ENCODE measurements around the gene LARGE2.
A peak's percentile ranks its signal among the peaks of the same experiment; 100 is the strongest.

The LARGE2 gene

DNA sequence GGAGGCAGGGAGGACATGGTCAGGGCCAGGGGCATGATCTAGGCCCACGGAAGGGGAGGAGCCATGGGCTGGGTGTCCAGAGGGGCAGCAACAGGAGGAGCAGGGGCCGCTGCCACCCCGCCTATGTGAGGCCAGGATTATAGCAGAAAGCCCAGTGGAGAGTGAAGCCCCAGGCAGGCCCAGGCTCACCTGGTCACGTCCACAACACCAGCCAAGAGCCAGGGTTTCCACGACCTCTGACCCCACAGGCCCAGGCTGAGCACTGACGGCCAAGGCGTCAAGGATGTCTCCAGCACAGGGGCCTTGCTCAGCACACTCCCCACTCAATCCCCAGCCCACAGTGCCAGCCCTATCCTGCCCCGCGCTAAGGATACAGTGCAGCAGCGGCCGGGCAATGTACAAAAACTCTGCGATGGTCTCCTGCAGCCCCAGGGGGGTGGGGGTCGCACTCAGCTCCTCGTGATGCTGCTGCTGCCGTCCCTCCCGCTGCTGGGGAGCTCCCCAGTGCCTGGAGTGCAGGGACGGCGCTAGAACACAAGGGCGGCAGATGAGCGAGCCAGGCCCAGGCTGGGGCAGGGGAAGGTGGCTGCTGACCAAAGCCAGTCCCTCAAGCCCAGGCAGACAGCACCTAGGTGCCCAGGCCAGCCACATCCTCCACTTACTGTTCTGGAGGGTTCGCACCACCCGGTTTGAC, 8.4 kb upstream of the LARGE2 start:
- Histone ChIP-seq H3K9me3 (ENCODE audit: low read length) (no peaks in the 10 kb centered on the region), H3K36me3 (ENCODE audit: insufficient read depth, low read length) (peaks cover 38% of the 10 kb centered on the region)

DNA sequence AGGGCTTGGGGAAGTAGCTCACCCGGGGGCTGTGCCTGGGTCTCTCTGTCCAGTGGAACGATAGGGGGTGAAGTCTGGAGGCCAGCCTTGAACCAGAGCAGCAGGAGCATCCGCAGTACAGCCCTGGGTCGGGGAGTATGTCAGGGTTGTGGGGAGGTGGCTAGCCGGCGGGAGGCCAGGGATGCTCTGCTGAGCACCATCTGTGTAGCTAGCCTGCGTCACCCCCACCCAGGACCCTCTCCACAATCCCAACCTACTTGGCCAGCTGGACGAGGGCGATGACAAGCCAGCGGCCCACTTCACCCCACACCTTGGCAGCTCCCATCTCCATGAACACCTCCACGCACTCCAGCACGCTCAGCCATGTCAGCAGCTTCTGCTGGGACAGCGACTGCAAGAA, 7.0 kb upstream of the LARGE2 start:
- Histone ChIP-seq H2AFZ (ENCODE audit: low read depth, low read length) (no peak overlapping the region), H3K4me3 (ENCODE audit: low read length) (no peak overlapping the region), H3K27me3 (ENCODE audit: insufficient read depth, low read length) (peaks cover 4% of the 10 kb centered on the region)

More for the DNA sequence above, 8.4 kb upstream of the LARGE2 start:
- Histone ChIP-seq H3K27me3 (ENCODE audit: insufficient read depth, low read length) (no peaks in the 10 kb centered on the region), H2AFZ (ENCODE audit: low read depth, low read length) (no peak overlapping the region), H3K4me1 (ENCODE audit: insufficient read depth, low read length) (peaks cover 10% of the 10 kb centered on the region), H3K4me3 (ENCODE audit: low read length) (no peak overlapping the region)

DNA sequence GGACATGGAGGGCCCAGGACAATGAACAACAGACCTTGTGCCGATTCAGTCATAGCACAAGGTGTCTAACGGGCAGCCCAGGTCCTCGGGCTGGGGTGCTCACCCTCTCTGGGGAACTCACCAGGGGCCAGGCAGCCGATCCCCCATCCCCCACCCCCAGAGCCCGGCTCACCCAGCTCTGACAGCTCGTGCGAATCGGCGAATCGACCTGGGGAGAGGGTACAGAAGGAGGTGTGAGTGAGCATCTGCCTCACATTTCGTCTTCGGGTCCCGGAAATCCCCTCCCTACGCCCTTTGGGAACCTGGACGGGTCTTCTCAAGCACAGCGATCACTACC, 5.2 kb upstream of the LARGE2 start:
- Histone ChIP-seq H3K9me3 (ENCODE audit: low read length) (no peaks in the 10 kb centered on the region), H3K4me1 (ENCODE audit: insufficient read depth, low read length) (peaks cover 18% of the 10 kb centered on the region), H3K36me3 (ENCODE audit: insufficient read depth, low read length) (peaks cover 22% of the 10 kb centered on the region), H3K4me3 (ENCODE audit: low read length) (peak overlapping the region; percentile 99), H2AFZ (ENCODE audit: low read depth, low read length) (peak overlapping the region; percentile 80), H3K27me3 (ENCODE audit: insufficient read depth, low read length) (peaks cover 22% of the 10 kb centered on the region)

More for the DNA sequence above, 7.0 kb upstream of the LARGE2 start:
- Histone ChIP-seq H3K9me3 (ENCODE audit: low read length) (no peaks in the 10 kb centered on the region), H3K36me3 (ENCODE audit: insufficient read depth, low read length) (peaks cover 29% of the 10 kb centered on the region), H3K4me1 (ENCODE audit: insufficient read depth, low read length) (peaks cover 10% of the 10 kb centered on the region)

DNA sequence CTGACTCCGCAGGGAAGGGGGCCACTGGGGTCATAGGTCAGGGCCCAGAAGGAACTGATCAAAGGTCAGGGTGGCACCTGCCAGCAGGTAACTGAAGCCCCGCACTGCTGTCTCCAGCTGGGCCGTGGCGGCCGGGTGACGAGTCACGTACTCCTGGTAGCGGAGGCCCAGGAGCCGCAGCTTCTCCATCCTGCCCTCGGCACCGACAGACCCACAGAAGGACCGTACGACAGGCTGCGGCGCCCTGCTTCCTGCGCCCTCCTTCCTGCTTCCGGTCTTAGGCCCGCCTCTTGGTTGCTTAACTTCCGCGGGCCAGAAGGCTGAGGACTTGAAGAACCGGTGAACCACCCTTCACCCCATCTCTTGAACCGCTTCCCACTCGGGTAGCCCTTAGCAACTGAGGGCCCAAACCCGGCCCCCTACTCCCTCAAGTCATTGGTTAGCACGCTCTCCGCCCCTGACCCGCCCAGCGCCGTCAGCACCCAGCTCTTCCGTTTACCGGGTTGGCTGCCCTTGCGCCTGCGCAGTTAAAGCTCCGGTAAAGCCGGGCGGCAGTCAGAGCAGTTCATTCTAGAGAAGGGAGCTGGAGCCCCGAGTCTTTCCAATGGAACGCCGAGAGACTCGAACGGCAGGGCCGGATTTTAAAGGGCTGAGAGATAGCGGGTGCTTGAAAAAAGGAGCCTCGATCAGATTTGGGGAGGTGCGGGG, 4.7 kb upstream of the LARGE2 start, which contains the start of gene PEX16:
TSS of gene PEX16 (minus strand) at position 255 of the 708 bp plus-strand sequence. CDS start at position 189, 66 bp downstream.
- Histone ChIP-seq H2AFZ (ENCODE audit: low read depth, low read length) (peak within 1 kb of the TSS; percentile 80), H3K27me3 (ENCODE audit: insufficient read depth, low read length) (peaks cover 27% of the 10 kb centered on the region), H3K4me1 (ENCODE audit: insufficient read depth, low read length) (peaks cover 19% of the 10 kb centered on the region), H3K9me3 (ENCODE audit: low read length) (no peaks in the 10 kb centered on the region), H3K36me3 (ENCODE audit: insufficient read depth, low read length) (peaks cover 22% of the 10 kb centered on the region), H3K4me3 (ENCODE audit: low read length) (peak within 1 kb of the TSS; percentile 99)

DNA sequence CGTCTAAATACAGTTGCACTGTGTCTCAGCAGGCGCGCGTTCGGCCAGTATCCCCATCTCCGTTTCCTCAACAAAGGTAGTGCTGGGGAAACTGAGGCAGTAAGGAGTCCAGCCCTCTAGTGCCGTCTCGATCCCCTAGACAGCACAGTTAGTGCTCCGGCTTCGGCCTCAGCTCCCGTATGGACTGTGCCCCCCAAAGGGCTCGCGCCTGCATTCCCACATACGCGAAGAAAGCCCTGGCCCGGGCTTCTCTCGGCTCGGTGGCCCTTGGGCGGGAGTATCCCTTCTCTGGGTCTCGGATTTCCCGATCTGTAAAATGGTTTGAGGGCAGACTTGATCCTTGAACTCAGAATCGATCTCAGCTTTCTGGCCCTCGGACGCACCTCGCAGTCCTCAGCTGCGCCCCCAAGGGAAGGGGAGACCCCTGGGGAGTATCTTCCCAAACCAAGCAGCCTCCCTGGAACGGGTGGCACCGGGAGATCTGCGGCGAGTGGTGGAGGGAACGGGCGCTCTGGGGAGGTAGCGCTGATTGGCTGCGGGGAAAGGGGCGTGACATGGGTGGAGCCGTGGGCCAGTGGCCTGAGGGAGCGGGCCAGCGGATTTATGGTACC, 4.0 kb upstream of the LARGE2 start:
- Histone ChIP-seq H3K4me1 (ENCODE audit: insufficient read depth, low read length) (peaks cover 19% of the 10 kb centered on the region), H3K4me3 (ENCODE audit: low read length) (peak overlapping the region; percentile 99), H2AFZ (ENCODE audit: low read depth, low read length) (peak overlapping the region; percentile 80), H3K9me3 (ENCODE audit: low read length) (no peaks in the 10 kb centered on the region), H3K27me3 (ENCODE audit: insufficient read depth, low read length) (peaks cover 32% of the 10 kb centered on the region), H3K36me3 (ENCODE audit: insufficient read depth, low read length) (peaks cover 21% of the 10 kb centered on the region)

DNA sequence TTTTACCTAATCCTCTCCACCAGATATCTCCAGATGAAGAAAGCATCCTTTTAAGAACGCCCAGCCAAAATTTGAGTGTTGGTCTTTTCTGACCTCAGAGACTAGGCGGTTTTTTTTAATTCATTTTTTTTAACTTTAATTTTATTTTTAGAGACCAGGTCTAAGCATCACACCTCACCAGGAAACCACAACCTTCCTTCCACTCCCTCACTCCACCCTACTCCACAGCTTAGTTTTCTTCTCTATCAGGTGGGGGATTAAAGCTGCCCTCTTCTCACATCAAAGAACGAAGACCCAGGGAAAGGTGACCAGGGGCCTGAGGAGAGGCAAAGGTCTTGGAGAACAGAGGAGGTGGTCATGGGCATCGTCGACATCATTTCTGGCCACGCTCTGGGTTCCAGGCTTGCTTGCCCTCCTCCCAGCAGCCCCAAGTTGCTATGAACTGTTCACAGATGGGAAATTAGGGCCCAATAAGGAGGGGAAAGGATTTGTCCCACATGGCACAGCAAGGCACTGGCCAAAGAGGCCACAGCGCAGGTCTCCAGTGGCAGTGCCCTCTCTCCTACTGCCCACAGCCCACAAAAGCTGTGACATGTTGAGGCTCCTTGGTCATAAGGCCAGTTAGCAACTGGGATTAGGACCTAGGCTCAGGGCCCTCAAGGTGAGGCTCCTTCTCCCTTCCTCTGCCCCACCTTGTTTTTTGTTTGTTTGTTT, 3.3 kb upstream of the LARGE2 start:
- peak overlapping the region; percentile 99 for H3K4me3 ChIP-seq (ENCODE audit: low read length)
- H2AFZ ChIP-seq (ENCODE audit: low read depth, low read length) = no peak overlapping the region
- H3K9me3 ChIP-seq (ENCODE audit: low read length) = no peaks in the 10 kb centered on the region

DNA sequence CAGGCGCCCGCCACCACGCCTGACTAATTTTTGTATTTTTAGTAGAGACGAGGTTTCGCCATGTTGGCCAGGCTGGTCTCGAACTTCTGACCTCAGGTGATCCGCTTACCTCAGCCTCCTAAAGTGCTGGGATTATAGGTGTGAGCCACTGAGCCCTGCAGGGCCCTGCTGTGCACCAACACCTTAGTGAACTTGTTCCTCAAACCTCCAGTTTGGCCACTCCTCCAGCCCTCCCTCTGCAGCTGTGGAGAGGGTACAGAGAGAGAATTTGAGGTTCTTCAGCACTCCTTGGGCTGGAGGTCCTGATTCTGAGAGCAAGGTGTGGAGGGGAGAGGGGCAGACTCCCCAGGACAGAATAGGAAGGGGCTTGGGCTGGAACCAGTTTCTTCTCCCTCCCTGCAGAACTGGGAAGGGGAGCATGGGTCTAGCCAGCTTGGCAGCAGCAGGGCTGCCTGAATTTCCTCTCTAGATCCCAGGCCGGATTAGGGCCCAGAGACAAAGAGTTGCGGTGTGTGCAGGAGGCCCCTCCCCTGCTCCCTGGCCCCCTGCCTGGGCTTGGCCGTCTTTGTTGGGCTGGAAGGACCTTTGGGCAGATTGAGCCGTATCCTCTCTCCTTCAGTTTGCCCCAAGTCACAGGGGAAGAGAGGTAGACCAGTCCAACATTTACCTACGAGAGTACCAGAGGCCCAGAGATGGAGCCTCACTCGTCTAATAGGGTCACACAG, 2.5 kb upstream of the LARGE2 start:
- H3K36me3 ChIP-seq (ENCODE audit: insufficient read depth, low read length) = peaks cover 7% of the 10 kb centered on the region
- peaks cover 44% of the 10 kb centered on the region for H3K27me3 ChIP-seq (ENCODE audit: insufficient read depth, low read length)
- no peak overlapping the region for H2AFZ ChIP-seq (ENCODE audit: low read depth, low read length)
- H3K4me1 ChIP-seq (ENCODE audit: insufficient read depth, low read length) = peaks cover 19% of the 10 kb centered on the region
- no peak overlapping the region for H3K4me3 ChIP-seq (ENCODE audit: low read length)
- no peaks in the 10 kb centered on the region for H3K9me3 ChIP-seq (ENCODE audit: low read length)

More for the DNA sequence above, 3.3 kb upstream of the LARGE2 start:
- Histone ChIP-seq H3K36me3 (ENCODE audit: insufficient read depth, low read length) (peaks cover 15% of the 10 kb centered on the region), H3K4me1 (ENCODE audit: insufficient read depth, low read length) (peaks cover 19% of the 10 kb centered on the region), H3K27me3 (ENCODE audit: insufficient read depth, low read length) (peaks cover 36% of the 10 kb centered on the region)

DNA sequence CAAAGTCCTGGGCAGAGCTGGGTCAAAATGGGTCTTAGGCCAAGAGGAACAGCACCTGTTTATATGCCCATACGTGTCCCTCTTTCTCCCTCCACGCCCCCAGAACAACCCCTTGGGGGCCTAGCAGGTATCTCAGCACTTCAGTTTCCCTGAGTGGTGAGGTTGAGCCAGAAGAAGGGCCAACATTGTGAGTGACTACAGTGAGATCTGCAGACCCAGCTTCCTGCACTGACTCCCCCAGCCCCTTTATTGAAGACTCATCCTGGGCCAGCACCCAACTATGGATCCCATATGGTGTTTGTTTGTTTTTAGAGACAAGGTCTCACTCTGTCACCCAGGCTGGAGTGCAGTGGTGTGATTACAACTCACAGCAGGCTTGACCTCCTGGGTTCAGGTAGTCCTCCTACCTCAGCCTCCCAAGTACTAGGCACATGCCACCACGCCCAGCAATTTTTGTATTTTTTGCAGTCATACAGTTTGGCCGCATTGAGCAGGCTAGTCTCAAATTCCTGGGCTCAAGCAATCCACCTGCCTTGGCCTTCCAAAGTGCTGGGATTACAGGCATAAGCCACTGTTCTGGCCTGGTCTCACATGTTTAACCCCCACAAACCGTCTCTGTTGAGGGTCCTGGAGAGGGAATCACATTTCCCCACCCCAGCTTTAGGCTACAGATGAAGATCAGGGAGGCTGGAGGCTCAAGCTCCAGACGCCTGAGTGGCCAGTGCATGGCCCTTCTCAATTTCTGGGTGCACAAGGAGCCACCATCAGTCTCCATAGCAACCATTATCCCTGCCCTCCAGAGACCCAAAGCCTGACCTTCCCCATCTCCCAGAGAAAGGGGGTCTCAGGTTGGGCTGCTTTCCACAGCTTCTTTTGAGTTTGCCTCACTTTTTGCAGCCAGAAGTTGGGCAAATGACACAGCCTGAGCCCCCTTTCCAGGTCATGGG, 1.7 kb upstream of the LARGE2 start:
- peaks cover 3% of the 10 kb centered on the region for H3K36me3 ChIP-seq (ENCODE audit: insufficient read depth, low read length)
- peaks cover 19% of the 10 kb centered on the region for H3K4me1 ChIP-seq (ENCODE audit: insufficient read depth, low read length)
- no peaks in the 10 kb centered on the region for H3K9me3 ChIP-seq (ENCODE audit: low read length)
- no peak overlapping the region for H2AFZ ChIP-seq (ENCODE audit: low read depth, low read length)
- no peak overlapping the region for H3K4me3 ChIP-seq (ENCODE audit: low read length)
- H3K27me3 ChIP-seq (ENCODE audit: insufficient read depth, low read length) = peaks cover 46% of the 10 kb centered on the region

DNA sequence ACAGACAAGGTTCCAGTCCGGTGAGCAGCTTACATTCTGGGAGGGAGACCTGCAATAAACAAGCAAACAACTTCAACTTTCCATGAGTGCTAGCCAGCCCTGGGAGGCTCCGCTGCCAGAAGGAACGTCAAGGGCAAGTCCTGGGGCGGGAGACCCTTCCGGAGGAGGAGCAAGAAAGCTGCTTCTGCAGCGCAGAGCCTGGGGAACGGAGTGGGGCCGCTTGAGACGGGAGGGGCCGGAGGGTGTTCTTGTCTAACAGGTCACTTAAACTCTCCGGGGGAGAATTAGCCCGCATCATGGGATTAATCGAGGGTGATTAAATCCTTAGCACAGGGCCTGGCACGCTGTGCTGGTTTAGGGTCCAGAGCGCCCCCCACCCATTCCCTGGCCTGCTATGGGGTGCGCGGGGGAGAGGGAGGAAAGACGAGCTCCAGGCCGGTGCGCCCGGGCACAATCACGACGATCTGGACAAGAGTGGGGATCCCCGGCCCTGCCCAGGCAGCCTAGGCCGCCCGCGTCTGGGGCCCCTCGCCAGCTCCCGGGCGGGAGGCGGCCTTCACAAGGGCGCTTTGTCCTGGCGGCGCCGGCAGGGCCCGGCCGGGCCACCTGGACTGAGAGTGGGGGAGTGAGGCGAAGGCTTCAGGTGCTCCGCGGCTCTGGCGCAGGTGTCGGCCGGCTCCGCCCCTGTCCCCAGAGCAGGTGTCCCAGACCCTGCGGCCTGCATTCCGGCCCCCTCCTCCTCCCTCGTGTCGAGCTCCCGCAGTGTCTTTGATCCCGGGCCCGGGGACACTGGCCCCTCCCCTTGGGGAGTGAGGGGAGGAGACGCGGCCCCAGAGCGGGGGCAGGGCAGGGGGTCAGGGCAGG, 663 bp upstream of the LARGE2 start:
- Histone ChIP-seq H3K36me3 (ENCODE audit: insufficient read depth, low read length) (no peaks in the 10 kb centered on the region), H3K4me1 (ENCODE audit: insufficient read depth, low read length) (peaks cover 18% of the 10 kb centered on the region), H3K4me3 (ENCODE audit: low read length) (no peak overlapping the region), H3K9me3 (ENCODE audit: low read length) (no peaks in the 10 kb centered on the region), H3K27me3 (ENCODE audit: insufficient read depth, low read length) (peaks cover 46% of the 10 kb centered on the region), H2AFZ (ENCODE audit: low read depth, low read length) (no peak overlapping the region)

DNA sequence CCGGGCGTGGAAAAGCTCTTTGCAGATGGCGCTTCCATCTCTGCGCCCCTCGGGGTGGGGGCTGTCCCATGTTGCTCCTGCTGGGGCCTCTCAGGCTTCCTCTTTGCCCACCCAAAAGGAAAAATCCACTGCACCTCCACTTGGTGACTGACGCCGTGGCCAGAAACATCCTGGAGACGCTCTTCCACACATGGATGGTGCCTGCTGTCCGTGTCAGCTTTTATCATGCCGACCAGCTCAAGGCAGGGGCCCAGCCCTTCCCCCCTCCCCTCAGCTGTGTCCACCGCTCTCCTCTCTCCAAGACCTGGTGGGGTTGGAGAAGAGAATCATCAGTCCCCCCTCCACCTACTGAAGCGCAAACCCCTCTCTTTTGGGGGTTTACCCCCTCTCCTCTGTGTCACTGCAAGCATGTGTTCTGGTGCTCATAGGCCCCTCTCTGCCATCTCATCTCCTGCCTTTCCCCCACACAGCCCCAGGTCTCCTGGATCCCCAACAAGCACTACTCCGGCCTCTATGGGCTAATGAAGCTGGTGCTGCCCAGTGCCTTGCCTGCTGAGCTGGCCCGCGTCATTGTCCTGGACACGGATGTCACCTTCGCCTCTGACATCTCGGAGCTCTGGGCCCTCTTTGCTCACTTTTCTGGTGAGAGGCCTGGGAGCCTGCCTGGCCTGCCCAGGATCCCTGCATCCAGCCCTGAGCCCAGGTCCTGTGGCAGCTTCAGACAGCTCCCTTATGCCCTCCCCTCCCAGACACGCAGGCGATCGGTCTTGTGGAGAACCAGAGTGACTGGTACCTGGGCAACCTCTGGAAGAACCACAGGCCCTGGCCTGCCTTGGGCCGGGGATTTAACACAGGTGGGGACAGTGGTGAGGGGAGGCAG, 1.8 kb downstream of the LARGE2 start:
- no peaks in the 10 kb centered on the region for H3K9me3 ChIP-seq (ENCODE audit: low read length)
- H3K4me3 ChIP-seq (ENCODE audit: low read length) = no peak overlapping the region
- peaks cover 9% of the 10 kb centered on the region for H3K4me1 ChIP-seq (ENCODE audit: insufficient read depth, low read length)
- no peaks in the 10 kb centered on the region for H3K36me3 ChIP-seq (ENCODE audit: insufficient read depth, low read length)
- peaks cover 46% of the 10 kb centered on the region for H3K27me3 ChIP-seq (ENCODE audit: insufficient read depth, low read length)
- H2AFZ ChIP-seq (ENCODE audit: low read depth, low read length) = no peak overlapping the region
